GM19240 (cell line): ENCODE data around the gene VPS37B.

Source experiments
- DNase-seq: peaks from one replicate; pipeline ENCODE4 v3.0.0; 2011; ENCODE audit warnings: low spot score; ENCODE audit not compliant: insufficient read length

Gene VPS37B

GRCh38 chr12:122853582-122854245 is 42.2 kb downstream of the VPS37B start:
- DNase-seq: no peak

GRCh38 chr12:122852336-122853275 is 43.3 kb downstream of the VPS37B start:
- no peak for DNase-seq

- no peak for DNase-seq
Observed at GRCh38 chr12:122851820-122852219, 44.1 kb downstream of the VPS37B start.

GRCh38 chr12:122850695-122851350 is 45.1 kb downstream of the VPS37B start:
- no peak for DNase-seq

- no peak for DNase-seq
Observed at GRCh38 chr12:122850048-122850445, 45.9 kb downstream of the VPS37B start.

- no peak for DNase-seq
Observed at GRCh38 chr12:122849352-122850047, 46.4 kb downstream of the VPS37B start.

GRCh38 chr12:122848471-122849351 is 47.2 kb downstream of the VPS37B start:
- no peak for DNase-seq

- no peak for DNase-seq
Observed at GRCh38 chr12:122847921-122848421, 48.0 kb downstream of the VPS37B start.

- no peak for DNase-seq
Observed at GRCh38 chr12:122847516-122847836, 48.4 kb downstream of the VPS37B start.

- DNase-seq: no peak
Observed at GRCh38 chr12:122846622-122847515, 49.1 kb downstream of the VPS37B start.

- no peak for DNase-seq
Observed at GRCh38 chr12:122845865-122846621, 49.9 kb downstream of the VPS37B start.

- no peak for DNase-seq
Observed at GRCh38 chr12:122845041-122845864, 50.7 kb downstream of the VPS37B start.

- DNase-seq: no peak
Observed at GRCh38 chr12:122844366-122844971, 51.5 kb downstream of the VPS37B start.

GRCh38 chr12:122843455-122843854 is 52.5 kb downstream of the VPS37B start:
- no peak for DNase-seq

GRCh38 chr12:122842505-122843405 is 53.2 kb downstream of the VPS37B start:
- no peak for DNase-seq
